Measurements from ENCODE around the gene FAIM2. TPM values are rescaled to one million over a fixed set of nuclear protein-coding genes. Genes with fewer than 3 reads are reported as not detected.

FAIM2 gene
- total RNA-seq, 4 donors from 2014 or later, result 0.13 to 1.1 TPM; not detected in 2

DNA sequence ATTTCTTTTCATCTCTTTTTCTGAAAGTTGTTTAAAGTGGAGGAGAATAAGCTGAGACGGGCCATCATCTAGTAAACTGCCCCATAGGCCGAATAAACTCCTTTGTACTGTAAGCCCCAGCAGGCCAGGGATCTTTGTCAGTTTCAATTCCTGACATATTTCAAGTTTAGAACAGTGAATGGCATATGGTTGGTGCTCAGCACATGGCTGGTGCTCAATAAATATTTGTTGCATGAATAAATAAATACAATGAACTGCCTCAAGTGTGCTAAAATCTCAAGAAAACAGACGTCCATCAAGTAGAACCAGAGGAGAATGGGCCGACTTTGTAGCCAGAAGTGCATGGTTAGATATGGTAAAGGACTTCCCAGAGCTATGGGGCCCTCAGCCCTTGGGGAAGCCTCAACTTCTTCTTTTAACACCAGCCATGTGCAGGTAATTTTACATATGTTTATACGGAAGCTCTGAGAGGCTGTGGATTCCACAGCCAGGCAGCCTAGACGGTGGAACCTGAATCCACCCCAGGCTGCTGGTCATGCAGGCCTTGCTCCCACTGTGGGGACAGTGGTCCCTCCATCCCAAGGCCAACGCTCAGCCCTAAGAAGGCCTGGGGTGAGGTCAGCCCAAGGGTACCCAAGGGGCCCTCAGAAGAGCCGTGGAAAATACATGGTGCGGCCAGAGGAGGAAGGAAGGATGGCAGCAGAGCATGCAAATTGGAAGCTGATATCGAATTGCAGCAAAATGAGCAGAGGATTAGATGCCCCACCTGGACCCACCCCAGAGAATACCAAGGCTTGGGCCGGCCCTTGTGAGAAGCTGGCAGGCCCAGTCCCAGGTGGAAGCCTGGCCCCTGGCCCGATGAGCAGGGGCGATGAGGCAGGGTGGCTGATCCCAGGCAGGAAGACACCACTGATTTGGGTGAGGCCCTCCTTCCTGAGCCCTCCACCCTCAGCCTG, 38.1 kb upstream of the FAIM2 start:
- DNase-seq (no peak), ATAC-seq (no peak)
- intact Hi-C loops (cut with DNase I; ENCODE audit: low total_unique reads), result no loop called here
- Histone ChIP-seq H3K27me3 (no peaks in the 10 kb centered on the region), H3K27ac (no peak overlapping the region), H3K4me3 (no peak overlapping the region), H3K9me3 (no peaks in the 10 kb centered on the region), H3K4me1 (no peaks in the 10 kb centered on the region), H3K36me3 (no peaks in the 10 kb centered on the region)
- TF ChIP-seq POLR2A (IDR thresholded peaks at IDR 0.05), result no peak
- TF ChIP-seq, protein P1, sequence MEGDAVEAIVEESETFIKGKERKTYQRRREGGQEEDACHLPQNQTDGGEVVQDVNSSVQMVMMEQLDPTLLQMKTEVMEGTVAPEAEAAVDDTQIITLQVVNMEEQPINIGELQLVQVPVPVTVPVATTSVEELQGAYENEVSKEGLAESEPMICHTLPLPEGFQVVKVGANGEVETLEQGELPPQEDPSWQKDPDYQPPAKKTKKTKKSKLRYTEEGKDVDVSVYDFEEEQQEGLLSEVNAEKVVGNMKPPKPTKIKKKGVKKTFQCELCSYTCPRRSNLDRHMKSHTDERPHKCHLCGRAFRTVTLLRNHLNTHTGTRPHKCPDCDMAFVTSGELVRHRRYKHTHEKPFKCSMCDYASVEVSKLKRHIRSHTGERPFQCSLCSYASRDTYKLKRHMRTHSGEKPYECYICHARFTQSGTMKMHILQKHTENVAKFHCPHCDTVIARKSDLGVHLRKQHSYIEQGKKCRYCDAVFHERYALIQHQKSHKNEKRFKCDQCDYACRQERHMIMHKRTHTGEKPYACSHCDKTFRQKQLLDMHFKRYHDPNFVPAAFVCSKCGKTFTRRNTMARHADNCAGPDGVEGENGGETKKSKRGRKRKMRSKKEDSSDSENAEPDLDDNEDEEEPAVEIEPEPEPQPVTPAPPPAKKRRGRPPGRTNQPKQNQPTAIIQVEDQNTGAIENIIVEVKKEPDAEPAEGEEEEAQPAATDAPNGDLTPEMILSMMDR (IDR thresholded peaks at IDR 0.05 in 4 of 5, conservative IDR thresholded peaks at IDR 0.05 in 1 of 5), result no peak
- in situ Hi-C loops (cut with MboI; ENCODE audit: low sequenced_read_pairs in 4 of 4), result no loop called here

DNA sequence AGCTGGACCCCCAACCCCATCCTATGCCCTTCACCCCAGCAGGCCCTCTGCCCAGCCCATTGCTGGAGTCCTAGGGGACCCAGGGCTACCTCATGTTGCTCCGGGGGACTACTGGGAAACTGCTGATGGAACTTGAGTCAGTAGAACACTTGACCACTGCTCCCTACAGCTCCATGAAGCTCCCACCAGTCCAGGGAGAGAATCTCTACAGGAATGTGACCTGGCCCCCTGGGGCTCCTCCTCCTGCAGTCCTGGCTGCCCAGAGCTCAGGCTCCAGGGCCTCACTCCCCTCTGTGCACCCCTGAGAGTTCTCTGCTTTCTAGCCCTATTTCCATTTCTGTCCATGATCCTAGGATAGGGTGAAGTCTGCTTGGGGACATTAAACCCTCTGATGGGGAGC, 36.0 kb upstream of the FAIM2 start:
- Histone ChIP-seq H3K27me3 (no peaks in the 10 kb centered on the region), H3K27ac (no peak overlapping the region), H3K4me3 (no peak overlapping the region), H3K36me3 (no peaks in the 10 kb centered on the region), H3K4me1 (no peaks in the 10 kb centered on the region), H3K9me3 (no peaks in the 10 kb centered on the region)
- intact Hi-C loops (cut with DNase I; ENCODE audit: low total_unique reads), result no loop called here
- ATAC-seq (no peak), DNase-seq (no peak)
- in situ Hi-C loops (cut with MboI; ENCODE audit: low sequenced_read_pairs in 4 of 4), result no loop called here
- no peak for TF ChIP-seq POLR2A (IDR thresholded peaks at IDR 0.05)
- TF ChIP-seq, protein P1 (IDR thresholded peaks at IDR 0.05 in 4 of 5, conservative IDR thresholded peaks at IDR 0.05 in 1 of 5), result no peak

DNA sequence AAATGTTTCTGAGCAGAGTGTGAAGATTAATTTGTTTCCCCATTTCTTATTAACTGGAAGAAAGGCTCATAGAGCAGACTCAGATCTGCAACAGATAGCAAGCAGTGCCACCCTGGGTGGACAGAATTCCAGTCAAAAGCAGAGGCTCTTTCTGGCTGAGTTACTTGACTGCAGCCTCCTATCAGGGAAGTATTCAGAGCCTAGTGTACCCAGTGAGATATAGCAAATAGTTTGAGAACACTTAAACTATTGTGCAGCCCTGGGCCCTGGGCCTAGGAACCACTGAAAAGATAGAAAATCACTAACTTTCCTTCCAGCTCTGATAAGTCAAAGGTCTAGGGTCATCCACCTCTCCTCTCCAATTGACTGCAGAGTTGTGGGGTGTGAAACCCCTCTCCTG, 35.6 kb upstream of the FAIM2 start:
- in situ Hi-C loops (cut with MboI; ENCODE audit: low sequenced_read_pairs in 4 of 4), result no loop called here
- Histone ChIP-seq H3K27me3 (no peaks in the 10 kb centered on the region), H3K36me3 (no peaks in the 10 kb centered on the region), H3K4me3 (no peak overlapping the region), H3K27ac (no peak overlapping the region), H3K9me3 (no peaks in the 10 kb centered on the region), H3K4me1 (no peaks in the 10 kb centered on the region)
- TF ChIP-seq POLR2A (IDR thresholded peaks at IDR 0.05), result no peak
- TF ChIP-seq, protein P1 (IDR thresholded peaks at IDR 0.05 in 4 of 5, conservative IDR thresholded peaks at IDR 0.05 in 1 of 5), result no peak
- ATAC-seq (no peak), DNase-seq (no peak)
- intact Hi-C loops (cut with DNase I; ENCODE audit: low total_unique reads), result no loop called here

DNA sequence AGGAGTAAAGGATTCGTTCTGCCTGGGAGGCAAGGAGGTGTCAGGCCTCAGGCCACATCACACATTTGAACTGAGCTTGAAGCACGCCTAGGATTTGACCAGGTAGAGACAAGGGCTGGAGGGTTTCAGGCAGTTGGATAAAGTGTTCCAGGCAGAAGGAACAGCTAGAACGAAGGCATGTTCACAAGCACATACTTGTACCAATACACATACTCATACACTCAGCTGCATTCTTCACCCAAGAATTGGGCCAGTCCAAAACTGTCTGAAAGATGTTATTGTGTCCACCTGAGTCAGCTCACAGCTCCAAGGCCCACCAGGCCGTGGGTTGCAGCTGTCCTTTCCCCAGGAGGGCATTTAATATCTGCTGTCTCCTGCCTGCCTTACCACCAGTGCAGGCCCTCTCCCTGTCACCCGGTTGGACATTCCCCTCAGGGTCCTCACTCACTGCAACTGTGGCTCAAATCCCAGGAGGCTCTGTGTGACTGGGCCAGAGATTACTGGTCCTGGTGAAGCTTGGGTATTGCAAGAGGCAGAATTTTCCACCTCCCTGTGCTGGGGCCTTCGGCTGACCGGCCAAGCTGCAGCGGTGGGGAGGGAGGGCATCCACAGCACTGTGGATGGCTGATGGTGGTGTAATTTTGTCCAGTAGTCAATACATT, 34.1 kb upstream of the FAIM2 start:
- intact Hi-C loops (cut with DNase I; ENCODE audit: low total_unique reads), result no loop called here
- in situ Hi-C loops (cut with MboI; ENCODE audit: low sequenced_read_pairs in 4 of 4), result no loop called here

More for the DNA sequence above, 34.1 kb upstream of the FAIM2 start:
- ATAC-seq (no peak), DNase-seq (no peak)
- no peak for TF ChIP-seq POLR2A (IDR thresholded peaks at IDR 0.05)
- TF ChIP-seq, protein P1 (IDR thresholded peaks at IDR 0.05 in 4 of 5, conservative IDR thresholded peaks at IDR 0.05 in 1 of 5), result no peak
- Histone ChIP-seq H3K4me1 (no peaks in the 10 kb centered on the region), H3K9me3 (no peaks in the 10 kb centered on the region), H3K27ac (no peak overlapping the region), H3K36me3 (no peaks in the 10 kb centered on the region), H3K4me3 (no peak overlapping the region), H3K27me3 (no peaks in the 10 kb centered on the region)
